GM23248 (cell line): ENCODE results near the gene TRAF4.

Experiments
- EZH2 ChIP-seq: fragments of 200-600 bp; sonication (generic); IDR thresholded peaks from 2 replicates; pipeline ENCODE4 v1.6.1; 2018; ENCODE audit warnings: antibody characterized with exemption, mild to moderate bottlenecking; ENCODE audit not compliant: insufficient read depth, poor library complexity, severe bottlenecking
- EZH2phosphoT487 ChIP-seq: fragments of 200-600 bp; sonication (generic); IDR thresholded peaks from 2 replicates; pipeline ENCODE4 v1.6.1; 2018; ENCODE audit warnings: antibody characterized with exemption, moderate library complexity, mild to moderate bottlenecking, low read depth; ENCODE audit not compliant: insufficient read depth

DNA sequence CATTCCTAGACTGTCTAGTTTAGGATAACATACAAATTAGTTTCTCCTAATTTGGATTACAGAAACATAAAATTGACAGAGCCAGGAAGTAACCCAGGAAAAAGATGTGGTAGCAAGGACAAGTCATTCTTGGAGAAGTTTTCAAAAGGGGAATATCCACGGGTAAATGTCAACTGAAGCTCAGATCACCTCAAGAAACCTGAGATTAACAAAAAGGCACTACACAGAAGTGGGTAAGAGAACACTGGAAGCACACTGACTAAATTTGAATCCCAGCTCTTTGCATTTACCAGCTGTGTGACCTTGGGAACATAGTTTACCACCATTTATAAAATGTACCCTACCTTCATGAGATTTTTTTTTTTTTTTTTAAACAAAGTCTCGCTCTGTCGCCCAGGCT lies 39.4 kb downstream of the TRAF4 start:
- TF ChIP-seq EZH2 (no peak), EZH2phosphoT487 (no peak)
